ENCODE results near the gene ACTA1. TPM values are rescaled to one million over a fixed set of nuclear protein-coding genes. Genes with fewer than 3 reads are reported as not detected.
A peak's percentile ranks its signal among the peaks of the same experiment; 100 is the strongest.

The ACTA1 gene
- total and polyA plus RNA-seq, 2 experiments from 2014 or later, result 8.8 to 13.0 TPM

GRCh38 chr1:229452956-229453801, 19.3 kb upstream of the ACTA1 start:
- Mint-ChIP-seq H3K36me3 (ENCODE audit: low read depth) (peaks cover 34% of the 10 kb centered on the region), H3K27ac (no peak overlapping the region), H3K4me1 (no peaks in the 10 kb centered on the region), H3K9me3 (no peaks in the 10 kb centered on the region), H3K4me3 (no peak overlapping the region), H3K27me3 (ENCODE audit: insufficient read depth, low read depth, poor library complexity) (peaks cover 2% of the 10 kb centered on the region)
- no peaks in the 10 kb centered on the region for H3K27me3 ChIP-seq (ENCODE audit: insufficient read depth)
- H4K20me1 ChIP-seq (replicated peaks; ENCODE audit: insufficient read depth), result peaks cover 4% of the 10 kb centered on the region; the same call in 1 of the 2 replicates
- H3K79me2 ChIP-seq (replicated peaks; ENCODE audit: insufficient read depth), result no peaks in the 10 kb centered on the region
- H3K4me3 ChIP-seq, result no peak overlapping the region
- no peaks in the 10 kb centered on the region for H3K4me1 ChIP-seq (ENCODE audit: insufficient read depth)
- H3K27ac ChIP-seq (ENCODE audit: low read depth), result no peak overlapping the region
- no peaks in the 10 kb centered on the region for H3K9me2 ChIP-seq (ENCODE audit: insufficient read depth)
- peak; percentile 65 for ATAC-seq
- peaks cover 15% of the 10 kb centered on the region; the same call in 1 of the 2 replicates for H3K36me3 ChIP-seq (ENCODE audit: insufficient read depth)
- peak; percentile 49 for DNase-seq (ENCODE audit: low spot score)
- H3F3A ChIP-seq (replicated peaks; ENCODE audit: low read depth), result no peaks in the 10 kb centered on the region
- TF ChIP-seq CREB1 (CRISPR knock-in tag; IDR thresholded peaks at IDR 0.05; ENCODE audit: low read depth) (no peak), EZH2 (IDR thresholded peaks at IDR 0.05; ENCODE audit: low read depth, unreplicated experiment) (no peak), STAT1 (IDR thresholded peaks at IDR 0.05; ENCODE audit: unreplicated experiment) (no peak), CTCF (conservative IDR thresholded peaks at IDR 0.05; ENCODE audit: low read depth in 2 of 2) (peak; percentile 69 to 76)
- no peak overlapping the region for H3K4me2 ChIP-seq
- no peak overlapping the region for H2AFZ ChIP-seq

- Mint-ChIP-seq H3K4me3 (no peak overlapping the region), H3K9me3 (no peaks in the 10 kb centered on the region; the same call in 2 of the 3 replicates), H3K36me3 (ENCODE audit: low read depth) (peaks cover 45% of the 10 kb centered on the region), H3K4me1 (no peaks in the 10 kb centered on the region), H3K27ac (no peak overlapping the region), H3K27me3 (ENCODE audit: insufficient read depth, low read depth, poor library complexity) (peaks cover 2% of the 10 kb centered on the region)
- Histone ChIP-seq H4K20me1 (replicated peaks; ENCODE audit: insufficient read depth) (peaks cover 4% of the 10 kb centered on the region; the same call in 1 of the 2 replicates), H3K4me2 (no peak overlapping the region), H3K4me1 (ENCODE audit: insufficient read depth) (no peaks in the 10 kb centered on the region), H2AFZ (no peak overlapping the region), H3K27me3 (ENCODE audit: insufficient read depth) (no peaks in the 10 kb centered on the region), H3K4me3 (no peak overlapping the region), H3K9me2 (ENCODE audit: insufficient read depth) (no peaks in the 10 kb centered on the region), H3K27ac (ENCODE audit: low read depth) (no peak overlapping the region), H3K36me3 (ENCODE audit: insufficient read depth) (peaks cover 12% of the 10 kb centered on the region; the same call in 1 of the 2 replicates), H3K79me2 (replicated peaks; ENCODE audit: insufficient read depth) (no peaks in the 10 kb centered on the region), H3F3A (replicated peaks; ENCODE audit: low read depth) (no peaks in the 10 kb centered on the region)
- DNase-seq (ENCODE audit: low spot score) (no peak), ATAC-seq (no peak)
- no peak for TF ChIP-seq CTCF (conservative IDR thresholded peaks at IDR 0.05; ENCODE audit: low read depth in 2 of 2)
- no peak for TF ChIP-seq JUNB (IDR thresholded peaks at IDR 0.05; ENCODE audit: unreplicated experiment)
- no peak for TF ChIP-seq EZH2phosphoT487 (IDR thresholded peaks at IDR 0.05; ENCODE audit: unreplicated experiment)
- no peak for TF ChIP-seq ETS1 (IDR thresholded peaks at IDR 0.05)
- TF ChIP-seq STAT1 (IDR thresholded peaks at IDR 0.05; ENCODE audit: unreplicated experiment), result no peak
- TF ChIP-seq CREB1 (CRISPR knock-in tag; IDR thresholded peaks at IDR 0.05; ENCODE audit: low read depth), result no peak
- TF ChIP-seq EZH2 (IDR thresholded peaks at IDR 0.05; ENCODE audit: low read depth, unreplicated experiment), result no peak
Observed at GRCh38 chr1:229448845-229449244, 15.0 kb upstream of the ACTA1 start.
